ENCODE measurements around the gene SLC6A13. TPM values are rescaled to one million over a fixed set of nuclear protein-coding genes. Genes with fewer than 3 reads are reported as not detected.

SLC6A13 gene
- total and polyA plus RNA-seq, 2 of the 13 experiments (the other 11 are each of a cell fraction or from before 2014, with no cell fraction given): 0.05 to 0.15 TPM

DNA sequence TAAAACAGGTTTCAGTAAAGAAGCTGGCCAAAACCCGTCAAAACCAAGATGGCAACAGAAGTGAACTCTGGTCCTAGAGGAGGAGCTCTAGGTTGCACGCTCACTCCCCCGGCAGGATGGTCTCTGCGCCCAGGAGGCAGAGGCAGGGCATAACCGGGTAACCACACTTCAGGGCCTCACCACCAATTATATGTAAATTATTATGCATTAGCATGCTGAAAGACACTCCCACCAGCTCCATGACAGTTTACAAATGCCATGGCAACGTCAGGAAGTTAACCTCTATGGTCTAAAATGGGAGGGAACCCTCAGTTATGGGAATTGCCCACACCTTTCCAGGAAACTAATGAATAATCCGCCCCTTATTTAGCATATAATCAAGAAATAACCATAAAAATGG lies 28.6 kb downstream of the SLC6A13 start:
- Histone ChIP-seq H3K36me3 (replicated peaks in 1 of 2; ENCODE audit: control insufficient read depth in 1 of 2, insufficient read depth in 2 of 2, low read length in 2 of 2) (no peaks in the 10 kb centered on the region), H3K9me3 (ENCODE audit: low read length) (peaks cover 4% of the 10 kb centered on the region; the same call in 1 of the 2 replicates), H2AFZ (ENCODE audit: low read length) (no peak overlapping the region), H3K4me2 (ENCODE audit: low read depth, low read length) (no peak overlapping the region), H3K27me3 (ENCODE audit: control insufficient read depth in 1 of 2, insufficient read depth in 2 of 2, low read length in 2 of 2) (peaks cover 1 to 4% of the 10 kb centered on the region in 2 experiments; a peak in 3 of 5 replicates), H3K4me1 (ENCODE audit: insufficient read depth, low read length) (peaks cover 60% of the 10 kb centered on the region), H3K9ac (ENCODE audit: insufficient read depth, low read depth, low read length) (no peak overlapping the region), H3K27ac (ENCODE audit: extremely low read length, insufficient read depth, low read length) (no peak overlapping the region), H3K79me2 (ENCODE audit: insufficient read depth, low read length) (no peaks in the 10 kb centered on the region), H3K4me3 (replicated peaks in 1 of 3; ENCODE audit: insufficient read depth in 1 of 3, low read depth in 2 of 3, low read length in 3 of 3) (no peak overlapping the region), H4K20me1 (ENCODE audit: insufficient read depth, low read length) (no peaks in the 10 kb centered on the region)
- BruUV-seq (replicated peaks): no TSS peak
- no peak for TF ChIP-seq RBFOX2 (IDR thresholded peaks at IDR 0.05; ENCODE audit: low read depth, low read length)
- no peak for TF ChIP-seq TBX2 (CRISPR knock-in tag; IDR thresholded peaks at IDR 0.05; ENCODE audit: borderline replicate concordance)
- ChIA-PET POLR2A (no interaction called here), CTCF (ENCODE audit: low intra/inter-chr PET ratio, low total read pairs) (no interaction called here)
- FAIRE-seq (no peak), ATAC-seq (no peak), DNase-seq (ENCODE audit: low spot score) (no peak)
- intact Hi-C loops (cut with micrococcal nuclease; ENCODE audit: unreplicated experiment) (no loop called here), in situ Hi-C loops (cut with HindIII; ENCODE audit: extremely low pct_ligation_motif_present, low pct_unique_long_range_greater_than_20kb) (no loop called here)
- WGBS (ENCODE audit: low lambda C conversion rate): 77% methylated on average over 7 of the region's 7 CpGs

DNA sequence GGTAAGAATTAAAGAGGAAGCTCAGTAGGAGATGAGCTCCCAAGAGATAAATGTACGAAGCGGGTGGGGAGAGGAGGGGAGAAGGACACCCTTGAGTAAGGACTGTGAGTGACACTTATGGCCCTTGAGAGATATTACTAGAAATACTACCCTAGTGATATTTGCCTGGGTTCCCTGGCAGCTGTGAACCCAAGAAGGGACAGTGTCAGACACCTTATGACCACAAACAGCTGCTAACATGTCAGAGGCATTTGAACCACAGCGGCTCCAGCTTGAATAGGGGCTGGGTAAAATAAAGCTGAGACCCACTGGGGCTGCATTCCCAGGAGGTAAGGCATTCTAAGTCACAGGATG lies 29.0 kb downstream of the SLC6A13 start:
- Histone ChIP-seq H3K9me3 (ENCODE audit: low read length) (peaks cover 4% of the 10 kb centered on the region; the same call in 1 of the 2 replicates), H3K79me2 (ENCODE audit: insufficient read depth, low read length) (no peaks in the 10 kb centered on the region), H2AFZ (ENCODE audit: low read length) (no peak overlapping the region), H4K20me1 (ENCODE audit: insufficient read depth, low read length) (no peaks in the 10 kb centered on the region), H3K4me1 (ENCODE audit: insufficient read depth, low read length) (peaks cover 58% of the 10 kb centered on the region), H3K27ac (ENCODE audit: extremely low read length, insufficient read depth, low read length) (no peak overlapping the region), H3K9ac (ENCODE audit: insufficient read depth, low read depth, low read length) (no peak overlapping the region), H3K4me3 (replicated peaks in 1 of 3; ENCODE audit: insufficient read depth in 1 of 3, low read depth in 2 of 3, low read length in 3 of 3) (no peak overlapping the region), H3K4me2 (ENCODE audit: low read depth, low read length) (no peak overlapping the region; the same call in 1 of the 2 replicates), H3K27me3 (ENCODE audit: control insufficient read depth in 1 of 2, insufficient read depth in 2 of 2, low read length in 2 of 2) (peaks cover 1 to 6% of the 10 kb centered on the region in 2 experiments; a peak in 3 of 5 replicates), H3K36me3 (replicated peaks in 1 of 2; ENCODE audit: control insufficient read depth in 1 of 2, insufficient read depth in 2 of 2, low read length in 2 of 2) (no peaks in the 10 kb centered on the region)
- DNase-seq (ENCODE audit: low spot score) (no peak), ATAC-seq (no peak), FAIRE-seq (no peak)
- ChIA-PET CTCF (ENCODE audit: low intra/inter-chr PET ratio, low total read pairs) (no interaction called here), POLR2A (interaction anchor here (1.2 kb wide), 1 partner anchor 14 kb away, joined by 4 read pairs; no protein-coding TSS in a partner anchor)
- in situ Hi-C loops (cut with HindIII; ENCODE audit: extremely low pct_ligation_motif_present, low pct_unique_long_range_greater_than_20kb) (no loop called here), intact Hi-C loops (cut with micrococcal nuclease; ENCODE audit: unreplicated experiment) (no loop called here)
- no TSS peak for BruUV-seq (replicated peaks)
- no peak for TF ChIP-seq SMC3 (IDR thresholded peaks at IDR 0.05; ENCODE audit: low read length)
- TF ChIP-seq ZNF772 (CRISPR knock-in tag; IDR thresholded peaks at IDR 0.05): no peak
- TF ChIP-seq NR2C2 (CRISPR knock-in tag; IDR thresholded peaks at IDR 0.05; ENCODE audit: borderline replicate concordance): no peak
- TF ChIP-seq ZNF839 (CRISPR knock-in tag; IDR thresholded peaks at IDR 0.05; ENCODE audit: borderline replicate concordance): no peak
- TF ChIP-seq HMG20B (CRISPR knock-in tag; conservative IDR thresholded peaks at IDR 0.05): no peak
- TF ChIP-seq POLR2AphosphoS5 (IDR thresholded peaks at IDR 0.05; ENCODE audit: low read depth, low read length): no peak
- TF ChIP-seq TMF1 (CRISPR knock-in tag; IDR thresholded peaks at IDR 0.05; ENCODE audit: low read depth): no peak
- no peak for TF ChIP-seq HCFC1 (IDR thresholded peaks at IDR 0.05; ENCODE audit: low read depth, low read length)
- no peak for TF ChIP-seq ZMAT3 (CRISPR knock-in tag; conservative IDR thresholded peaks at IDR 0.05)
- no peak for TF ChIP-seq NR1H2 (CRISPR knock-in tag; IDR thresholded peaks at IDR 0.05; ENCODE audit: borderline replicate concordance, low read depth)
- WGBS (ENCODE audit: low lambda C conversion rate): 91% methylated on average over 3 of the region's 3 CpGs
